ENCODE results near the gene LURAP1L. TPM values are rescaled to one million over a fixed set of nuclear protein-coding genes. Genes with fewer than 3 reads are reported as not detected.
A peak's percentile ranks its signal among the peaks of the same experiment; 100 is the strongest.

Gene LURAP1L
- total RNA-seq, 4 donors from 2014 or later: 12.5 to 22.8 (median 14.3) TPM

GRCh38 chr9:12776513-12777055 lies 1.8 kb downstream of the LURAP1L start:
- peak; percentile 62 to 75 for DNase-seq (ENCODE audit: low spot score in 2 of 2)

GRCh38 chr9:12777121-12778022 lies 2.6 kb downstream of the LURAP1L start:
- H3K27ac ChIP-seq: peak overlapping the region in 3 of 4 donors; percentile 84 to 89 (median 86)
- TF ChIP-seq POLR2A (IDR thresholded peaks at IDR 0.05) (no peak), CTCF (IDR thresholded peaks at IDR 0.05) (no peak), EP300 (IDR thresholded peaks at IDR 0.05) (no peak)
- DNase-seq (ENCODE audit: low spot score in 2 of 2): no peak
- WGBS, 2 donors: 43% methylated on average over 7 of the region's 7 CpGs
- H3K36me3 ChIP-seq: no peaks in the 10 kb centered on the region
- peak overlapping the region; percentile 70 to 74 (median 73) for H3K4me3 ChIP-seq
- H3K4me1 ChIP-seq: peaks cover 0 to 16% (median 4%) of the 10 kb centered on the region in 4 donors
- H3K27me3 ChIP-seq: no peaks in the 10 kb centered on the region
- H3K9me3 ChIP-seq: peaks cover 0 to 4% (median 2%) of the 10 kb centered on the region in 4 donors

More at GRCh38 chr9:12776513-12777055, 1.8 kb downstream of the LURAP1L start:
- TF ChIP-seq POLR2A (IDR thresholded peaks at IDR 0.05): no peak
- TF ChIP-seq EP300 (IDR thresholded peaks at IDR 0.05): no peak
- TF ChIP-seq CTCF (IDR thresholded peaks at IDR 0.05): no peak
- Histone ChIP-seq H3K4me3 (peak overlapping the region; percentile 70 to 74 (median 73)), H3K27ac (peak overlapping the region in 3 of 4 donors; percentile 84 to 89 (median 86)), H3K4me1 (peaks cover 0 to 16% (median 4%) of the 10 kb centered on the region in 4 donors), H3K27me3 (no peaks in the 10 kb centered on the region), H3K36me3 (no peaks in the 10 kb centered on the region), H3K9me3 (no peaks in the 10 kb centered on the region)
- WGBS, 2 donors: 3 to 4% methylated on average over 6 to 8 of the region's 8 CpGs

- TF ChIP-seq POLR2A (IDR thresholded peaks at IDR 0.05) (no peak), CTCF (IDR thresholded peaks at IDR 0.05) (no peak), EP300 (IDR thresholded peaks at IDR 0.05) (no peak)
- H3K27me3 ChIP-seq: no peaks in the 10 kb centered on the region
- no peaks in the 10 kb centered on the region for H3K36me3 ChIP-seq
- H3K4me3 ChIP-seq: no peak overlapping the region
- H3K27ac ChIP-seq: peak overlapping the region in 2 of 4 donors; percentile 86 to 89
- 81 to 88% methylated on average over 3 of the region's 3 CpGs for WGBS, 2 donors
- DNase-seq (ENCODE audit: low spot score in 2 of 2): no peak
- H3K9me3 ChIP-seq: peaks cover 0 to 14% (median 7%) of the 10 kb centered on the region in 4 donors
- peaks cover 0 to 16% (median 4%) of the 10 kb centered on the region in 4 donors for H3K4me1 ChIP-seq
Measured at GRCh38 chr9:12778389-12778788, 3.6 kb downstream of the LURAP1L start.

GRCh38 chr9:12781226-12781733 lies 6.5 kb downstream of the LURAP1L start:
- Histone ChIP-seq H3K27ac (no peak overlapping the region), H3K27me3 (no peaks in the 10 kb centered on the region), H3K9me3 (peaks cover 0 to 15% (median 7%) of the 10 kb centered on the region in 4 donors), H3K4me1 (peaks cover 0 to 33% (median 0%) of the 10 kb centered on the region in 4 donors), H3K36me3 (no peaks in the 10 kb centered on the region), H3K4me3 (no peak overlapping the region)
- WGBS, 2 donors: 47 to 56% methylated on average over 9 of the region's 9 CpGs
- TF ChIP-seq EP300 (IDR thresholded peaks at IDR 0.05) (no peak), POLR2A (IDR thresholded peaks at IDR 0.05) (no peak), CTCF (IDR thresholded peaks at IDR 0.05) (no peak)
- no peak for DNase-seq (ENCODE audit: low spot score in 2 of 2)

Measured in tibial nerve (tissue), 4 donors.